Pancreas (tissue), 10 donors: ENCODE measurements around the gene ALMS1. TPM values are rescaled to one million over a fixed set of nuclear protein-coding genes. Genes with fewer than 3 reads are reported as not detected.

Source experiments
- ATAC-seq, 4 donors: fragments of 200-7000 bp; cut with Tn5 transposase; one replicate each; pipeline versions ENCODE4 v1.8.0 to v1.9.1; 2020; ENCODE audit warnings: mild to moderate bottlenecking in 4 of 4, moderate library complexity in 4 of 4
- DNase-seq, 6 donors: peaks; one replicate each; pipeline ENCODE4 v3.0.0-alpha.2; 2020
- FAIRE-seq: peaks from 2 replicates; lab custom pipeline; 2012; peaks lifted over from hg19 to GRCh38; lab: Jason Lieb, UNC
- H3K27ac ChIP-seq, 4 donors: fragments of 200-600 bp; sonication (generic); 1 replicate in 3 of 4; 2 replicates in 1 of 4; pipeline versions ENCODE4 v1.5.0 to v1.8.0; 2020
- H3K27me3 ChIP-seq, 4 donors: fragments of 200-600 bp; one replicate each; pipeline ENCODE4 v1.8.0; 2021
- H3K36me3 ChIP-seq, 3 donors: fragments of 200-600 bp; sonication (generic) in 1 of 3; one replicate each; pipeline versions ENCODE4 v1.5.0 to v1.8.0; 2020 to 2021
- H3K4me1 ChIP-seq, 3 donors: fragments of 200-600 bp; one replicate each; pipeline ENCODE4 v1.8.0; 2021
- H3K4me3 ChIP-seq, 4 donors: fragments of 200-600 bp; sonication (generic) in 2 of 4; one replicate each; pipeline versions ENCODE4 v1.5.0 to v1.8.0; 2020 to 2021
- H3K9me3 ChIP-seq, 4 donors: fragments of 200-600 bp; one replicate each; pipeline ENCODE4 v1.8.0; 2021
- CTCF ChIP-seq, 4 donors: fragments of 200-600 bp; sonication (generic) in 3 of 4; IDR thresholded peaks; one replicate each; pipeline versions ENCODE4 v1.5.0 to v1.8.0; 2021; ENCODE audit warnings: antibody characterized with exemption in 4 of 4
- WGBS, 2 donors: extraction: QIAGEN DNeasy Blood & Tissue Kit; methylation state at CpG; one replicate each; pipeline ENCODE4 v1.1.7; 2013; 5-methylcytosine and 5-hydroxymethylcytosine counted together
- intact Hi-C, 3 donors: fragments of 100-400 bp; cut with DNase I; formaldehyde crosslinking; loops; one replicate each; pipeline versions ENCODE4 v1.11.1 to v1.14.2; 2022
- polyA plus RNA-seq, 2 donors: library from polyadenylated mRNA; stranded (reverse); fragments of 200-250 nt; gene quantifications; one replicate each; pipeline ENCODE4 v1.2.3, GENCODE V29; 2013
- total RNA-seq, 6 donors: library from RNA; stranded (reverse); fragmentation: NEBNext Ultra II Directional in 4 of 6; extraction: Animal tissue kit (Norgen Biotek cat#: 25700) in 4 of 6; gene quantifications; one replicate each; pipeline versions ENCODE4 v1.2.1 to v1.2.4, GENCODE V29; 2021 to 2023
- donor health status: healthy with polysubstance abuse.
- donor health status: DM: no; HTN: no; CAD: no; lungs with moderate emphysema.
- donor health status: DM: no; HTN: no; CAD: no.
- donor health status: control.
- donor health status: control.
- donor health status: Bipolar disorder and iron deficiency.
- donor health status: DM: yes; HTN: yes; CAD: no.
- donor health status: DM: no; HTN: no; CAD: no.
- donor health status: DM: no; HTN: no; CAD: no.
- donor health status: DM: yes; HTN: yes; CAD: no.

The ALMS1 gene
- total and polyA plus RNA-seq, 8 donors = 7.8 to 19.8 (median 13.3) TPM

- DNase-seq = no peak
- no peak for FAIRE-seq
- 59 to 64% methylated on average over 4 of the region's 4 CpGs for WGBS, 2 donors
- Histone ChIP-seq H3K4me1 (no peaks in the 10 kb centered on the region), H3K36me3 (no peaks in the 10 kb centered on the region), H3K27me3 (peaks cover 0 to 4% (median 0%) of the 10 kb centered on the region in 4 donors), H3K4me3 (no peak overlapping the region), H3K27ac (no peak overlapping the region), H3K9me3 (no peaks in the 10 kb centered on the region)
- no peak for TF ChIP-seq CTCF (IDR thresholded peaks at IDR 0.05)
- no peak for ATAC-seq
- intact Hi-C loops = no loop called here
Measured at GRCh38 chr2:73350035-73350691, 35.5 kb upstream of the ALMS1 start.

DNA sequence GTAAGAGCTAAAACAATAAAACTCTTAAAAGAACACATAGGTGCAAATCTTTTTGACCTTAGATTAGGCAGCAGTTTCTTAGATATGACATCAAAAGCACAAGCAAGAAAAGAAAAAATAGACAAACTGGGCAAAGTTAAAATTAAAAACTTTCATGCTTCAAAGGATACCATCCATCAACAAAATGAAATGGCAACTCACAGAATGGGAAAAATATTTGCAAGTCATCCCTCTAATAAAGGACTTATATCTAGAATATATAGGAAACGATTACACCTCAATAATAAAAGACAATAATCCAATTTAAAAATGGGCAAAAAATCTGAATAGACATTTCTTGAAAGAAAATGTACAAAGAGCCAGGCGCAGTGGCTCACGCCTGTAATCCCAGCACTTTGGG lies 29.5 kb upstream of the ALMS1 start:
- no peak for FAIRE-seq
- WGBS, 2 donors = 81 to 89% methylated on average over 3 of the region's 3 CpGs
- intact Hi-C loops = no loop called here
- TF ChIP-seq CTCF (IDR thresholded peaks at IDR 0.05) = no peak
- no peaks in the 10 kb centered on the region for H3K9me3 ChIP-seq
- DNase-seq = no peak
- H3K4me1 ChIP-seq = no peaks in the 10 kb centered on the region
- H3K27me3 ChIP-seq = peaks cover 0 to 4% (median 0%) of the 10 kb centered on the region in 4 donors
- ATAC-seq = no peak
- H3K4me3 ChIP-seq = no peak overlapping the region
- H3K36me3 ChIP-seq = no peaks in the 10 kb centered on the region
- H3K27ac ChIP-seq = no peak overlapping the region

- Histone ChIP-seq H3K27me3 (peaks cover 0 to 3% (median 0%) of the 10 kb centered on the region in 4 donors), H3K36me3 (no peaks in the 10 kb centered on the region), H3K4me3 (no peak overlapping the region), H3K9me3 (no peaks in the 10 kb centered on the region), H3K27ac (no peak overlapping the region), H3K4me1 (no peaks in the 10 kb centered on the region)
- intact Hi-C loops = no loop called here
- FAIRE-seq = no peak
- no peak for DNase-seq
- WGBS, 2 donors = 8 to 23% methylated on average over 2 of the region's 2 CpGs
- ATAC-seq = no peak
- TF ChIP-seq CTCF (IDR thresholded peaks at IDR 0.05) = no peak
Measured at GRCh38 chr2:73359915-73360697, 25.5 kb upstream of the ALMS1 start.

- DNase-seq (no peak), ATAC-seq (no peak), FAIRE-seq (no peak)
- intact Hi-C loops = no loop called here
- no peaks in the 10 kb centered on the region for H3K4me1 ChIP-seq
- H3K9me3 ChIP-seq = no peaks in the 10 kb centered on the region
- H3K27me3 ChIP-seq = peaks cover 0 to 3% (median 0%) of the 10 kb centered on the region in 4 donors
- no peak overlapping the region for H3K27ac ChIP-seq
- WGBS, 2 donors = 91 to 99% methylated on average over 1 of the region's 1 CpG
- no peak overlapping the region for H3K4me3 ChIP-seq
- no peak for TF ChIP-seq CTCF (IDR thresholded peaks at IDR 0.05)
- H3K36me3 ChIP-seq = no peaks in the 10 kb centered on the region
Measured at GRCh38 chr2:73366060-73366459, 19.6 kb upstream of the ALMS1 start.

DNA sequence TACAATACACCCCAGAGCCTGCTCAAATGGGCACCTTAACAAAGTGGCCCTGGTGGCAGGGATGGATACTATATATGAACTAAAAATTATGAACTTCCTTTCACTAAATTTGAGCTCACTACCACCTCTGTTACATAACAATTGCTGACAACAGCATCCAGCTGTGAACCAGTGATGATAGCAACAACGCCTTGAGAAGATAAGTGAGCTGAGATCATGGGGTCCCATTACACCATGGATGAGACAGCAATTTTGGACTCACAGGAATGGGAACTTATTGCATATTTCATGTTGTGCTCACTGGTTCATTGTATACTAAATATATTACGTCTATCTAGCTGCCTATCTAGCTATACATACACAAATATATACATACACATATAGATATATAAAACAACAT lies 16.9 kb upstream of the ALMS1 start:
- 64 to 73% methylated on average over 2 of the region's 2 CpGs for WGBS, 2 donors
- Histone ChIP-seq H3K9me3 (no peaks in the 10 kb centered on the region), H3K27me3 (no peaks in the 10 kb centered on the region), H3K27ac (no peak overlapping the region), H3K36me3 (no peaks in the 10 kb centered on the region), H3K4me1 (no peaks in the 10 kb centered on the region), H3K4me3 (no peak overlapping the region)
- intact Hi-C loops = no loop called here
- no peak for ATAC-seq
- no peak for FAIRE-seq
- no peak for TF ChIP-seq CTCF (IDR thresholded peaks at IDR 0.05)
- DNase-seq = no peak
